ENCODE measurements around the gene LRBA. TPM values are rescaled to one million over a fixed set of nuclear protein-coding genes. Genes with fewer than 3 reads are reported as not detected.

Gene LRBA
- total and polyA plus RNA-seq, 9 donors = 9.7 to 49.2 (median 30.4) TPM

DNA sequence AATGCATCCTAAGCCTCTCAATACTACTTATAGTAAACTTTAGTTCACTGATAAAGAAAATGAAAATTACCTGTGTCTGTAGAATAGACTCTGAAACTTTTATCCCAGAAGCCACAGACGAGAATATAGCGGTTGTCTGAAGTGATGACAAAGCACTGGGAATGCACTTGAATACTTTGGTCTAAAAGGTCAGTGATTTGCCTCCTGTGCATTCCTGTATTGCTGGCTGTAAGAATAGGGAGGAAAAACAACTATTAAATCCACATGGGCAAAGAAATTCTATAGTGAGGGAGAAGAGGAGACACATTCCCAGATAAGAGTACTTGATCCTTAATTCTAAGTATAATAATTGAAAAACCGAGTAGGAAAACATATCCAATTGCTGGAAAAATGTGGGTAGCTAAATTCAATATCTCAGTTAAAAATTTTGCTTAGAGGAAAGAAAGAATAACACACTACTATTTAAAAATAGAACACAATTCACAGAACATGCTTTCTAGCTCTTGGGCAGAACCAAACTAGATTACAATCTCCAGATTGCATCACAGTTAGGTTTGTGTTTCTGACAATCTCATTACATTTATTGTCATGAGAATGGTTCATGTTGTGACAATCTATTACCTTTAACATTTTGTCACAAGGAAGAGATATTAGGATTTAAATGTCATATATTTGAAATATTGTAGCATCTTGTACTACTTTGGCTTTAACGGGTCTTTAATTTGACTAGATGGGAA is 704.8 kb downstream of the LRBA start:
- intact Hi-C loops (cut with DNase I) = no loop called here
- no peak overlapping the region for H3K4me3 ChIP-seq
- no peaks in the 10 kb centered on the region for H3K9me3 ChIP-seq
- WGBS, 3 donors = 61 to 77% (median 76%) methylated on average over 4 of the region's 4 CpGs
- no peak for TF ChIP-seq POLR2A (IDR thresholded peaks at IDR 0.05)
- TF ChIP-seq, protein P1, sequence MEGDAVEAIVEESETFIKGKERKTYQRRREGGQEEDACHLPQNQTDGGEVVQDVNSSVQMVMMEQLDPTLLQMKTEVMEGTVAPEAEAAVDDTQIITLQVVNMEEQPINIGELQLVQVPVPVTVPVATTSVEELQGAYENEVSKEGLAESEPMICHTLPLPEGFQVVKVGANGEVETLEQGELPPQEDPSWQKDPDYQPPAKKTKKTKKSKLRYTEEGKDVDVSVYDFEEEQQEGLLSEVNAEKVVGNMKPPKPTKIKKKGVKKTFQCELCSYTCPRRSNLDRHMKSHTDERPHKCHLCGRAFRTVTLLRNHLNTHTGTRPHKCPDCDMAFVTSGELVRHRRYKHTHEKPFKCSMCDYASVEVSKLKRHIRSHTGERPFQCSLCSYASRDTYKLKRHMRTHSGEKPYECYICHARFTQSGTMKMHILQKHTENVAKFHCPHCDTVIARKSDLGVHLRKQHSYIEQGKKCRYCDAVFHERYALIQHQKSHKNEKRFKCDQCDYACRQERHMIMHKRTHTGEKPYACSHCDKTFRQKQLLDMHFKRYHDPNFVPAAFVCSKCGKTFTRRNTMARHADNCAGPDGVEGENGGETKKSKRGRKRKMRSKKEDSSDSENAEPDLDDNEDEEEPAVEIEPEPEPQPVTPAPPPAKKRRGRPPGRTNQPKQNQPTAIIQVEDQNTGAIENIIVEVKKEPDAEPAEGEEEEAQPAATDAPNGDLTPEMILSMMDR (IDR thresholded peaks at IDR 0.05) = no peak
- no peak for TF ChIP-seq EP300 (IDR thresholded peaks at IDR 0.05)
- H3K27ac ChIP-seq = no peak overlapping the region
- no peaks in the 10 kb centered on the region for H3K4me1 ChIP-seq (ENCODE audit: insufficient read depth)
- DNase-seq = no peak
- no peaks in the 10 kb centered on the region for H3K27me3 ChIP-seq
- no peaks in the 10 kb centered on the region for H3K36me3 ChIP-seq

DNA sequence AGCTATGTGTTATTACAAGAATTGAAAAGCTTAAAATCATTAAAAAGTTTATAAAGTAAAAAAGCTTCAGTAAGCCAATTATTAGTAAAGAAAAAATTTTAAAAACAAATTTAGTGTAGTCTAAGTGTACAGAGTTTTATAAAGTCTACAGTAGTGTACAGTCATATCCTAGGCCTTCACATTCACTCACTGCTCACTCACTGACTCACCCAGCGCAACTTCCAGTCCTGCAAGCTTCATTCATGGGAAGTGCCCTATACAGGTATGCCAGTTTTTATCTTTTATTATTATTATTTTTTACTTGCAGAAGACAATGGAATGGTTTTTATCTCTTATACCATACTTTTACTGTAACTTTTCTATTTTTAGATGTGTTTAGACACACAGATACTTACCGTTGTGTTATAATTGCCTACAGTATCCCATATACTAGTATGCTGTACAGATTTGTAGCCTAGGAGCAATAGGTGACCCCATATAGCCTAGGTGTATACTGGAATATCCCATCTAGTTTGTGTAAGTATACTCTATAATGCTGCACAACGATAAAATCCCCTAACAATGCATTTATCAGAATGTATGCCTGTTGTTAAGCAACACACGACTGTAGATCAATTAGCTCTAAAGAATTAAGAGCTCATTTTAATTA is 706.1 kb downstream of the LRBA start:
- TF ChIP-seq POLR2A (IDR thresholded peaks at IDR 0.05) (no peak), EP300 (IDR thresholded peaks at IDR 0.05) (no peak)
- TF ChIP-seq, protein P1 (IDR thresholded peaks at IDR 0.05) = no peak
- 96 to 97% (median 97%) methylated on average over 4 of the region's 4 CpGs for WGBS, 3 donors
- no peak for DNase-seq
- no peaks in the 10 kb centered on the region for H3K4me1 ChIP-seq (ENCODE audit: insufficient read depth)
- H3K9me3 ChIP-seq = no peaks in the 10 kb centered on the region
- no peaks in the 10 kb centered on the region for H3K36me3 ChIP-seq
- intact Hi-C loops (cut with DNase I) = no loop called here
- H3K27me3 ChIP-seq = no peaks in the 10 kb centered on the region
- H3K4me3 ChIP-seq = no peak overlapping the region
- H3K27ac ChIP-seq = no peak overlapping the region

DNA sequence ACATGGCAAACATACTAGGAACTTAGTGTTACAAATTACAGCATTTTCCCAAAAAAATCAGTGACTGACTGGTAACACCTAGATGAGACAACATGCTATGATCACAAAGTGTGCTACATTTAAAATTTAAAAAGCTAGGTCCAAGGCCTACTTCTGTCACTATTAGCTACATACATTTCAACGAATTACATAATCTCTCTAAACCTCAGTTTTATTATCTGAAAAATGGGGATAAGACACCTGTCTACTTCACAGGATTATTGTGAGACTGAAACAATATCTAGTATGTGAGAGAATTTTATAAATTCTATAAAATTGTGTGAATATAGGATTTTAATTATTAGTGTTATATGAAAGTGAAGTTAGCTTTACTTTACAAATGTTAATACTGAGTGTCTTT is 708.4 kb downstream of the LRBA start:
- WGBS, 3 donors = 83 to 91% (median 84%) methylated on average over 1 of the region's 1 CpG
- no peak for TF ChIP-seq EP300 (IDR thresholded peaks at IDR 0.05)
- TF ChIP-seq POLR2A (IDR thresholded peaks at IDR 0.05) = no peak
- TF ChIP-seq, protein P1 (IDR thresholded peaks at IDR 0.05) = no peak
- Histone ChIP-seq H3K36me3 (no peaks in the 10 kb centered on the region), H3K27ac (no peak overlapping the region), H3K27me3 (no peaks in the 10 kb centered on the region), H3K4me1 (ENCODE audit: insufficient read depth) (peaks cover 2% of the 10 kb centered on the region), H3K9me3 (no peaks in the 10 kb centered on the region), H3K4me3 (no peak overlapping the region)
- intact Hi-C loops (cut with DNase I) = no loop called here
- no peak for DNase-seq

DNA sequence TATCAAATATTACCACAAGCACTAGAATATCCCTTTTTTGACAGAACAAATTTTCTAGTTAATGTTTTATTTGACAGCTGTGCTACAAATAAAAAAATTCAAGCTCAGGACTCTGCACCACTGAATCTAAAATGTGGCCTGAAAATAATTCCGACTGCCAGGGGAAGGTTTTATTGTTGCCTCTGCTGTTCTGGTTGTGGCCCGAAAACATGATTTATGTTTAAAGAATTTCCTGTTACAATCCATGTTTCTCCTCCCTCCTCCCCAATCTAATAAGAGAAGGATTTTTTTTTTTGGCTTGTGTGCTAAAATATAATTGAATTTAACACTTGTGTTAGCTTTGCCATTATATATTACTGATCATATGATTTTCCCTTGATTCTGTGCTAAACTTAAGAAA is 709.1 kb downstream of the LRBA start:
- H3K4me1 ChIP-seq (ENCODE audit: insufficient read depth) = peaks cover 2% of the 10 kb centered on the region
- no peak for TF ChIP-seq EP300 (IDR thresholded peaks at IDR 0.05)
- TF ChIP-seq, protein P1 (IDR thresholded peaks at IDR 0.05) = no peak
- no peak for TF ChIP-seq POLR2A (IDR thresholded peaks at IDR 0.05)
- no peak overlapping the region for H3K27ac ChIP-seq
- intact Hi-C loops (cut with DNase I) = no loop called here
- H3K36me3 ChIP-seq = no peaks in the 10 kb centered on the region
- no peak for DNase-seq
- H3K9me3 ChIP-seq = no peaks in the 10 kb centered on the region
- no peak overlapping the region for H3K4me3 ChIP-seq
- H3K27me3 ChIP-seq = no peaks in the 10 kb centered on the region
- 4 to 12% (median 8%) methylated on average over 2 of the region's 2 CpGs for WGBS, 3 donors

Data from ovary (tissue), 9 donors.